WTC11 (cell line): ENCODE results near the gene ZNF423.

ENCODE experiments used
- CTCF ChIP-seq: fragments of 200-600 bp; IDR thresholded peaks from 2 replicates; pipeline ENCODE4 v1.8.0; 2022; ENCODE audit warnings: antibody characterized with exemption
- ESRRA ChIP-seq: sonication (generic); formaldehyde crosslinking; IDR thresholded peaks from 2 replicates; pipeline ENCODE4 v1.8.1; 2022; ENCODE audit warnings: mild to moderate bottlenecking, missing genetic modification reagents, borderline replicate concordance
- MYBL2 ChIP-seq: sonication (generic); formaldehyde crosslinking; IDR thresholded peaks from 2 replicates; pipeline ENCODE4 v1.8.1; 2023; ENCODE audit warnings: mild to moderate bottlenecking, moderate library complexity, missing genetic modification reagents
- NFE2L1 ChIP-seq: sonication (generic); formaldehyde crosslinking; IDR thresholded peaks from 2 replicates; pipeline ENCODE4 v1.8.1; 2023; ENCODE audit warnings: missing genetic modification reagents
- ZNF121 ChIP-seq: sonication (generic); formaldehyde crosslinking; IDR thresholded peaks from 2 replicates; pipeline ENCODE4 v1.8.0; 2023; ENCODE audit warnings: missing genetic modification reagents
- ZNF423 ChIP-seq: fragments of 250-450 bp; sonication (Bioruptor Pico); IDR thresholded peaks from 2 replicates; pipeline ENCODE4 v2.1.2; 2022; ENCODE audit warnings: mild to moderate bottlenecking, moderate library complexity
- TF ChIP-seq, protein P1 (sequence below): sonication (generic); formaldehyde crosslinking; IDR thresholded peaks from 2 replicates; pipeline ENCODE4 v1.8.1; 2023; ENCODE audit warnings: mild to moderate bottlenecking, missing genetic modification reagents, moderate library complexity

DNA sequence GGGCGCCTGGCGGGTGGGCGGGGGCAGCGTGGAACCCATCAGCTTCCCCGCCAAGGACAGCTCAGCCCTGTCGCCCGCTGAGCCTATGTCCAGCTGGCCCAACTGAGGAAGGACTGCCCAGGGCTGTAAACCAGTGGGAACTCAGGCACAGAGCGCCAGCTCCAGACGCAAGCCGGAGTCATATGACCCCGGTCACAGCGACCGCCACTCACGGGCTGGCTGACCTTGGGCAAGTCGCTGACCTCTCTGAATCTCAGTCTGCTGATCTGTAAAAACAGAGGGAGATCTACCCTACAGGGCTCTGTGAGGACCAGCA, 312.3 kb downstream of the ZNF423 start:
- TF ChIP-seq CTCF (no peak), ZNF121 (CRISPR knock-in tag) (no peak), MYBL2 (CRISPR knock-in tag) (no peak), ZNF423 (CRISPR knock-in tag) (no peak), NFE2L1 (no peak), ESRRA (CRISPR knock-in tag) (no peak)
- TF ChIP-seq, protein P1, sequence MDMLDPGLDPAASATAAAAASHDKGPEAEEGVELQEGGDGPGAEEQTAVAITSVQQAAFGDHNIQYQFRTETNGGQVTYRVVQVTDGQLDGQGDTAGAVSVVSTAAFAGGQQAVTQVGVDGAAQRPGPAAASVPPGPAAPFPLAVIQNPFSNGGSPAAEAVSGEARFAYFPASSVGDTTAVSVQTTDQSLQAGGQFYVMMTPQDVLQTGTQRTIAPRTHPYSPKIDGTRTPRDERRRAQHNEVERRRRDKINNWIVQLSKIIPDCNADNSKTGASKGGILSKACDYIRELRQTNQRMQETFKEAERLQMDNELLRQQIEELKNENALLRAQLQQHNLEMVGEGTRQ = no peak
